H9 (cell line): ENCODE data around the gene CTNNBL1. TPM values are rescaled to one million over a fixed set of nuclear protein-coding genes. Genes with fewer than 3 reads are reported as not detected.

Experiments used
- DNase-seq: peaks from one replicate; pipeline ENCODE4 v3.0.0-alpha.2; 2017
- H2AFZ ChIP-seq: one replicate; pipeline ENCODE4 v1.6.1; 2013; ENCODE audit warnings: mild to moderate bottlenecking, low read length, control low read depth, moderate library complexity
- H2AK5ac ChIP-seq: 2 replicates; pipeline ENCODE4 v1.6.1; 2013; ENCODE audit warnings: low read length, control low read depth, mixed read lengths; ENCODE audit not compliant: insufficient read length
- H2BK120ac ChIP-seq: one replicate; pipeline ENCODE4 v1.6.1; 2013; ENCODE audit warnings: low read depth, mild to moderate bottlenecking, low read length, control low read depth, inconsistent platforms; ENCODE audit not compliant: poor library complexity, severe bottlenecking
- H2BK12ac ChIP-seq: 2 replicates; pipeline ENCODE4 v1.6.1; 2013; ENCODE audit warnings: low read length, control low read depth, mixed read lengths, low read depth; ENCODE audit not compliant: insufficient read length
- H2BK15ac ChIP-seq: 2 replicates; pipeline ENCODE4 v1.6.1; 2013; ENCODE audit warnings: low read depth, low read length, control low read depth
- H2BK20ac ChIP-seq: one replicate; pipeline ENCODE4 v1.6.1; 2013; ENCODE audit warnings: low read depth, mild to moderate bottlenecking, low read length, control low read depth, inconsistent platforms; ENCODE audit not compliant: poor library complexity, severe bottlenecking
- H2BK5ac ChIP-seq: 2 replicates; pipeline ENCODE4 v1.6.1; 2013; ENCODE audit warnings: low read length, control low read depth, mixed read lengths; ENCODE audit not compliant: insufficient read length
- H3K14ac ChIP-seq: 2 replicates; pipeline ENCODE4 v1.6.1; 2013; ENCODE audit warnings: low read length, control low read depth; ENCODE audit not compliant: insufficient read depth
- H3K18ac ChIP-seq: 2 replicates; pipeline ENCODE4 v1.6.1; 2013; ENCODE audit warnings: low read depth, mild to moderate bottlenecking, mixed read lengths, low read length, control low read depth; ENCODE audit not compliant: insufficient read length
- H3K23ac ChIP-seq: 2 replicates; pipeline ENCODE4 v1.6.1; 2013; ENCODE audit warnings: low read length, control low read depth, mixed read lengths, low read depth; ENCODE audit not compliant: insufficient read length
- H3K23me2 ChIP-seq: 2 replicates; pipeline ENCODE4 v1.6.1; 2013; ENCODE audit warnings: low read depth, mild to moderate bottlenecking, mixed read lengths, low read length, control low read depth; ENCODE audit not compliant: insufficient read length, poor library complexity, severe bottlenecking
- H3K27ac ChIP-seq: 2 replicates; pipeline ENCODE4 v1.5.1; 2013; ENCODE audit warnings: low read length, control low read depth, mixed read lengths, low read depth; ENCODE audit not compliant: insufficient read length
- H3K27me3 ChIP-seq: 2 replicates; pipeline ENCODE4 v1.6.1; 2013; ENCODE audit warnings: low read length, control low read depth, inconsistent platforms; ENCODE audit not compliant: insufficient read depth
- H3K4ac ChIP-seq: 2 replicates; pipeline ENCODE4 v1.6.1; 2013; ENCODE audit warnings: low read depth, mild to moderate bottlenecking, control low read depth, inconsistent platforms, low read length, moderate library complexity
- H3K4me1 ChIP-seq: 2 replicates; pipeline ENCODE4 v1.6.1; 2013; ENCODE audit warnings: low read length, control low read depth, inconsistent platforms; ENCODE audit not compliant: insufficient read depth
- H3K4me2 ChIP-seq: 2 replicates; pipeline ENCODE4 v1.6.1; 2013; ENCODE audit warnings: low read length, control low read depth, mixed read lengths; ENCODE audit not compliant: insufficient read length, insufficient read depth
- H3K56ac ChIP-seq: 2 replicates; pipeline ENCODE4 v1.6.1; 2013; ENCODE audit warnings: low read depth, mild to moderate bottlenecking, mixed read lengths, low read length, control low read depth; ENCODE audit not compliant: insufficient read length
- H3K79me1 ChIP-seq: 2 replicates; pipeline ENCODE4 v1.6.1; 2013; ENCODE audit warnings: low read depth, mild to moderate bottlenecking, moderate library complexity, low read length, control low read depth, inconsistent platforms; ENCODE audit not compliant: insufficient read depth, poor library complexity, severe bottlenecking
- H3K79me2 ChIP-seq: 2 replicates; pipeline ENCODE4 v1.6.1; 2013; ENCODE audit warnings: low read length, control low read depth, inconsistent platforms; ENCODE audit not compliant: insufficient read depth
- H3K9ac ChIP-seq: 2 replicates; pipeline ENCODE4 v1.6.1; 2013; ENCODE audit warnings: low read length, control low read depth, mixed read lengths; ENCODE audit not compliant: insufficient read length; ENCODE audit errors: extremely low read depth
- H3K9me3 ChIP-seq: one replicate; pipeline ENCODE4 v1.6.1; 2013; ENCODE audit warnings: low read depth, low read length, inconsistent platforms; ENCODE audit not compliant: control insufficient read depth
- H3T11ph ChIP-seq: one replicate; pipeline ENCODE4 v1.6.1; 2013; ENCODE audit warnings: mild to moderate bottlenecking, low read length, control low read depth, inconsistent platforms
- H4K20me1 ChIP-seq: one replicate; pipeline ENCODE4 v1.6.1; 2013; ENCODE audit not compliant: control insufficient read depth, insufficient read length, insufficient read depth
- H4K5ac ChIP-seq: 2 replicates; pipeline ENCODE4 v1.6.1; 2013; ENCODE audit warnings: low read depth, mild to moderate bottlenecking, mixed read lengths, low read length, control low read depth; ENCODE audit not compliant: insufficient read length
- H4K8ac ChIP-seq: replicated peaks from 2 replicates; pipeline ENCODE4 v1.6.1; 2013; ENCODE audit warnings: low read length, control low read depth, mixed read lengths, low read depth; ENCODE audit not compliant: insufficient read length
- H4K91ac ChIP-seq: 2 replicates; pipeline ENCODE4 v1.6.1; 2013; ENCODE audit warnings: low read depth, mild to moderate bottlenecking, moderate library complexity, mixed read lengths, low read length, control low read depth; ENCODE audit not compliant: insufficient read length
- H3K27ac Mint-ChIP-seq, 3 experiments: 2 replicates in 2 of 3; 3 replicates in 1 of 3; pipeline ENCODE4 v1.8.0; 2020 to 2021; ENCODE audit warnings: mixed read lengths in 3 of 3, mild to moderate bottlenecking in 1 of 3, moderate library complexity in 1 of 3
- H3K27me3 Mint-ChIP-seq: 2 replicates; pipeline ENCODE4 v1.8.0; 2021; ENCODE audit warnings: low read depth, mild to moderate bottlenecking, moderate library complexity, mixed read lengths
- H3K36me3 Mint-ChIP-seq, 3 experiments: 2 replicates in 2 of 3; 3 replicates in 1 of 3; pipeline ENCODE4 v1.8.0; 2020 to 2021; ENCODE audit warnings: low read depth in 3 of 3, mixed read lengths in 3 of 3; ENCODE audit not compliant: insufficient read depth in 1 of 3
- H3K4me1 Mint-ChIP-seq, 2 experiments: 2 replicates each; pipeline ENCODE4 v1.8.0; 2020; ENCODE audit warnings: mixed read lengths in 2 of 2
- H3K4me3 Mint-ChIP-seq, 2 experiments: 2 replicates in 1 of 2; 3 replicates in 1 of 2; pipeline ENCODE4 v1.8.0; 2020 to 2021; ENCODE audit warnings: mild to moderate bottlenecking in 2 of 2, mixed read lengths in 2 of 2, moderate library complexity in 1 of 2
- H3K9me3 Mint-ChIP-seq, 2 experiments: 2 replicates in 1 of 2; 3 replicates in 1 of 2; pipeline ENCODE4 v1.8.0; 2020; ENCODE audit warnings: mild to moderate bottlenecking in 2 of 2, mixed read lengths in 2 of 2, moderate library complexity in 1 of 2
- CTCF ChIP-seq: fragments of 200-600 bp; sonication (generic); conservative IDR thresholded peaks from 3 replicates; pipeline ENCODE4 v1.8.0; 2021; ENCODE audit warnings: antibody characterized with exemption, mild to moderate bottlenecking
- WGBS: extraction: QIAGEN DNeasy Blood & Tissue Kit; methylation state at CpG from one replicate; pipeline ENCODE4 v1.1.7; 2013; ENCODE audit warnings: missing lambda C conversion rate, low lambda C conversion rate, mixed read lengths; ENCODE audit not compliant: insufficient read length; ENCODE audit errors: extremely low coverage; 5-methylcytosine and 5-hydroxymethylcytosine counted together
- total RNA-seq: library from RNA; stranded (reverse); gene quantifications from 2 replicates; pipeline ENCODE4 v1.2.1, GENCODE V29; 2021

CTNNBL1 gene
- total RNA-seq, 1 experiment from 2014 or later = 67.2 TPM

- Histone ChIP-seq H4K91ac (no peak overlapping the region), H3K4ac (no peak overlapping the region), H3K56ac (no peak overlapping the region), H3K9ac (no peak overlapping the region), H2BK120ac (no peak overlapping the region), H3K27me3 (no peaks in the 10 kb centered on the region), H3K4me1 (peaks cover 4% of the 10 kb centered on the region; the same call in 1 of the 2 replicates), H2BK5ac (no peak overlapping the region), H3K9me3 (no peaks in the 10 kb centered on the region), H3K23ac (no peak overlapping the region), H2AK5ac (no peak overlapping the region), H3T11ph (no peak overlapping the region), H3K18ac (no peak overlapping the region), H2BK15ac (no peak overlapping the region), H4K5ac (no peak overlapping the region), H2BK20ac (no peak overlapping the region), H4K8ac (no peak overlapping the region), H3K23me2 (peaks cover 3% of the 10 kb centered on the region), H2BK12ac (no peak overlapping the region), H4K20me1 (no peaks in the 10 kb centered on the region), H3K4me2 (no peak overlapping the region), H3K79me1 (no peaks in the 10 kb centered on the region), H3K79me2 (no peaks in the 10 kb centered on the region), H3K27ac (no peak overlapping the region), H2AFZ (no peak overlapping the region), H3K14ac (no peak overlapping the region)
- Mint-ChIP-seq H3K9me3 (peaks cover 0 to 4% of the 10 kb centered on the region in 2 experiments; a peak in 1 of 5 replicates), H3K36me3 (no peaks in the 10 kb centered on the region; a peak in 1 of 7 replicates), H3K27me3 (peaks cover 36% of the 10 kb centered on the region), H3K27ac (no peak overlapping the region; a peak in 2 of 7 replicates), H3K4me1 (peaks cover 49 to 64% of the 10 kb centered on the region in 2 experiments), H3K4me3 (no peak overlapping the region; a peak in 1 of 5 replicates)
- WGBS = no CpG with 5 or more reads among the region's 16 CpGs
- DNase-seq = no peak
- no peak for TF ChIP-seq CTCF
These were observed 212.1 kb downstream of the CTNNBL1 start for GRCh38 chr20:37905671-37906613.
